Raji (cell line): ENCODE measurements around the gene KAT6B.

Experiments
- POLR2A ChIP-seq: IDR thresholded peaks from 2 replicates; pipeline ENCODE4 v1.6.1; 2011; ENCODE audit warnings: low read depth, low read length, control low read depth; ENCODE audit not compliant: insufficient read depth

KAT6B gene

GRCh38 chr10:75071756-75072155 is 245.4 kb downstream of the KAT6B start:
- no peak for TF ChIP-seq POLR2A

GRCh38 chr10:75072727-75073126 is 246.3 kb downstream of the KAT6B start:
- TF ChIP-seq POLR2A, result no peak

GRCh38 chr10:75073442-75073841 is 247.0 kb downstream of the KAT6B start:
- TF ChIP-seq POLR2A, result no peak

GRCh38 chr10:75074711-75075445 is 248.5 kb downstream of the KAT6B start:
- TF ChIP-seq POLR2A, result no peak

- no peak for TF ChIP-seq POLR2A
Observed at GRCh38 chr10:75076348-75076747, 249.9 kb downstream of the KAT6B start.

GRCh38 chr10:75079436-75080083 is 253.2 kb downstream of the KAT6B start:
- no peak for TF ChIP-seq POLR2A

GRCh38 chr10:75080554-75080953 is 254.2 kb downstream of the KAT6B start:
- no peak for TF ChIP-seq POLR2A

GRCh38 chr10:75081379-75081778 is 255.0 kb downstream of the KAT6B start:
- TF ChIP-seq POLR2A, result no peak
